ENCODE measurements around the gene KICS2.

The KICS2 gene

GRCh38 chr12:64207453-64207852 lies 14.6 kb downstream of the KICS2 start:
- no peak for TF ChIP-seq POLR2AphosphoS5 (IDR thresholded peaks at IDR 0.05; ENCODE audit: low read depth)
- no peak for TF ChIP-seq CTCF (IDR thresholded peaks at IDR 0.05; ENCODE audit: insufficient read depth, low read length)
- TF ChIP-seq GABPA (IDR thresholded peaks at IDR 0.05; ENCODE audit: low read depth), result no peak
- TF ChIP-seq SPI1 (IDR thresholded peaks at IDR 0.05; ENCODE audit: borderline replicate concordance, low read depth), result no peak
- TF ChIP-seq REST (IDR thresholded peaks at IDR 0.05; ENCODE audit: insufficient replicate concordance, low read depth), result no peak
- no peak overlapping the region for H3K27ac ChIP-seq (replicated peaks)
- DNase-seq (ENCODE audit: low read depth in 1 of 2, low spot score in 1 of 2), result no peak
- H3K27me3 ChIP-seq (ENCODE audit: insufficient read depth, poor library complexity, severe bottlenecking), result no peaks in the 10 kb centered on the region
- H3K4me3 ChIP-seq (replicated peaks; ENCODE audit: insufficient read depth, low read length), result no peak overlapping the region

- Histone ChIP-seq H3K27ac (replicated peaks) (no peak overlapping the region), H3K4me3 (replicated peaks; ENCODE audit: insufficient read depth, low read length) (no peak overlapping the region), H3K27me3 (ENCODE audit: insufficient read depth, poor library complexity, severe bottlenecking) (no peaks in the 10 kb centered on the region)
- DNase-seq (ENCODE audit: low read depth in 1 of 2, low spot score in 1 of 2), result no peak
- no peak for TF ChIP-seq REST (IDR thresholded peaks at IDR 0.05; ENCODE audit: insufficient replicate concordance, low read depth)
- no peak for TF ChIP-seq CTCF (IDR thresholded peaks at IDR 0.05; ENCODE audit: insufficient read depth, low read length)
- TF ChIP-seq GABPA (IDR thresholded peaks at IDR 0.05; ENCODE audit: low read depth), result no peak
- no peak for TF ChIP-seq SPI1 (IDR thresholded peaks at IDR 0.05; ENCODE audit: borderline replicate concordance, low read depth)
- no peak for TF ChIP-seq POLR2AphosphoS5 (IDR thresholded peaks at IDR 0.05; ENCODE audit: low read depth)
These were observed 16.6 kb downstream of the KICS2 start for GRCh38 chr12:64205542-64205941.

GRCh38 chr12:64203775-64204174 lies 18.3 kb downstream of the KICS2 start:
- Histone ChIP-seq H3K4me3 (replicated peaks; ENCODE audit: insufficient read depth, low read length) (no peak overlapping the region), H3K27ac (replicated peaks) (no peak overlapping the region), H3K27me3 (ENCODE audit: insufficient read depth, poor library complexity, severe bottlenecking) (no peaks in the 10 kb centered on the region)
- TF ChIP-seq POLR2AphosphoS5 (IDR thresholded peaks at IDR 0.05; ENCODE audit: low read depth) (no peak), CTCF (IDR thresholded peaks at IDR 0.05; ENCODE audit: insufficient read depth, low read length) (no peak), GABPA (IDR thresholded peaks at IDR 0.05; ENCODE audit: low read depth) (no peak), SPI1 (IDR thresholded peaks at IDR 0.05; ENCODE audit: borderline replicate concordance, low read depth) (no peak), REST (IDR thresholded peaks at IDR 0.05; ENCODE audit: insufficient replicate concordance, low read depth) (no peak)
- no peak for DNase-seq (ENCODE audit: low read depth in 1 of 2, low spot score in 1 of 2)

Data from HL-60 (cell line).